Activated naive CD4-positive, alpha-beta T cell treated with anti-CD3 and anti-CD28 coated beads, Interleukin-2, amount 10 ng/mL, durations not matched to agents 7 days and 5 days (primary cell): ENCODE measurements around the gene PPP1R9A.

Experiments used
- CTCF ChIA-PET: fragments of 350-600 bp; sonication (Branson Sonifier 250); formaldehyde crosslinking; loops from one replicate; lab custom pipeline; 2021; ENCODE audit warnings: antibody characterized with exemption; lab: Charles Lee
- DNase-seq: peaks from one replicate; pipeline ENCODE4 v3.0.0-alpha.2; 2020
- H3K27ac Mint-ChIP-seq: one replicate; pipeline ENCODE4 v1.8.0; 2021; ENCODE audit warnings: mild to moderate bottlenecking, moderate library complexity, mixed read lengths
- H3K27me3 Mint-ChIP-seq: one replicate; pipeline ENCODE4 v1.8.0; 2021; ENCODE audit warnings: mild to moderate bottlenecking, mixed read lengths
- H3K36me3 Mint-ChIP-seq: one replicate; pipeline ENCODE4 v1.8.0; 2021; ENCODE audit warnings: mixed read lengths
- H3K4me1 Mint-ChIP-seq: one replicate; pipeline ENCODE4 v1.8.0; 2021; ENCODE audit warnings: mixed read lengths
- H3K4me3 Mint-ChIP-seq: one replicate; pipeline ENCODE4 v1.8.0; 2021; ENCODE audit warnings: mild to moderate bottlenecking, moderate library complexity, mixed read lengths
- H3K9me3 Mint-ChIP-seq: one replicate; pipeline ENCODE4 v1.8.0; 2021; ENCODE audit warnings: mixed read lengths

Gene PPP1R9A

GRCh38 chr7:95190515-95190914 lies 283.1 kb downstream of the PPP1R9A start:
- DNase-seq, result no peak
- Mint-ChIP-seq H3K27ac (no peak overlapping the region), H3K27me3 (no peaks in the 10 kb centered on the region), H3K4me1 (no peaks in the 10 kb centered on the region), H3K36me3 (no peaks in the 10 kb centered on the region), H3K4me3 (no peak overlapping the region), H3K9me3 (no peaks in the 10 kb centered on the region)
- CTCF ChIA-PET, result interaction anchor here (1.0 kb wide), 1 partner anchor 286 kb away, joined by 4 read pairs; no protein-coding TSS in a partner anchor

DNA sequence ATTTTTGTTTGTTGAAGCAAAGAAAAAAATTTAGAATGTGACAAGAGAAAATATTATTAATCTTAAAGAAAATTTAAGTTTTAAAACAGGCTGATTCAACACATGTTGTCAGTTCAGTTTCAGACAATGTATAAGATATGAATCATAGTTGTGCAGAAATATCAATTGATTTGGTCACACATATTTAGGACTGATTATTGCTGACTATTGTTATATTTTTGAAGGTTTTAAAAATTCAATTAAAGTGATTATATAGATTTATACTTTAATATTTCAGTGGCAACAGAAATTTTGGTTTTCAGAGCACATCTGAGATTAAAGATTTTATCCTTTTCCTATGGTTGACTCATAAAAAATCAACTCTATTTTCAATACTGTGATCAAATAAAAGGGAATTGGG lies 284.4 kb downstream of the PPP1R9A start:
- Mint-ChIP-seq H3K27me3 (no peaks in the 10 kb centered on the region), H3K4me3 (no peak overlapping the region), H3K36me3 (no peaks in the 10 kb centered on the region), H3K9me3 (no peaks in the 10 kb centered on the region), H3K4me1 (no peaks in the 10 kb centered on the region), H3K27ac (no peak overlapping the region)
- CTCF ChIA-PET, result interaction anchor here (0.7 kb wide), 1 partner anchor 320 kb away, joined by 3 read pairs; no protein-coding TSS in a partner anchor
- no peak for DNase-seq

- CTCF ChIA-PET, result no interaction called here
- no peak overlapping the region for H3K27ac Mint-ChIP-seq
- H3K9me3 Mint-ChIP-seq, result no peaks in the 10 kb centered on the region
- H3K36me3 Mint-ChIP-seq, result no peaks in the 10 kb centered on the region
- H3K27me3 Mint-ChIP-seq, result no peaks in the 10 kb centered on the region
- H3K4me1 Mint-ChIP-seq, result no peaks in the 10 kb centered on the region
- no peak for DNase-seq
- no peak overlapping the region for H3K4me3 Mint-ChIP-seq
Measured at GRCh38 chr7:95198863-95199262, 291.5 kb downstream of the PPP1R9A start.

DNA sequence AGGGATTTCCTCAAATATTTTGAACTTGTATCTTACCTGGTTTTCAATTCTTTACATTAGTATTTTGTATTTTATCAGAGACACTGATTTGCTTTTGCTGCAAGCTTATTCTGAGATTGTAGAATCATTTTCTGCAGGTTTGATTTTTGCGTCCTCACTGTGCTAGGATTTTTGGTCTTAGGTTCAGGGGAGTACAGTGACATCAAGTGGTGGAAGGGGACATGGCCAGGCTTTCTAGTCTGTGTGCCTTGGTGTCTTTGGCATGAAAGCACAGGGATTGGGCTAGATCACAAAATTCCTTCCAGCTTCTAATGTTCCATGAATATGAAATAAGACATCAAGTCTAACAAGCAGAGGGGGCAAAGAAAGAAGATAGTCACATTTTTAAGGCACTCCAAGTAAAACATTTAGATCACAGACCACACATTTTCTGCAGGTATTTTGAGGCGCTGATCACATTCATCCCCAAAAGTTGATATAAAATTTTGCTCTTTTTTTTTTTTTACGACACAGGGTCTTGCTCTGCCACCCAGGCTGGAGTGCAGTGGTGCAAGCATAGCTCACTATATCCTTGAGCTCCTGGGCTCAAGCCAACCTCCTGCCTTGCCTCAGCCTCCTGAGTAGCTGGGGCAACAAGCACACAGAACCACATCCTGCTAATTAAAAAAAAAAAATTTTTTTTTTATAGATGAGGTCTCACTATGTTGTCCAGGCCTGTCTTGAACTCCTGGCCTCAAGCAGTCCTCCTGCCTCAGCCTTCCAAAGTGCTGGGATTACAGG lies 292.6 kb downstream of the PPP1R9A start:
- CTCF ChIA-PET, result interaction anchor here (0.6 kb wide), 1 partner anchor 66 kb away, joined by 4 read pairs; no protein-coding TSS in a partner anchor
- Mint-ChIP-seq H3K4me3 (no peak overlapping the region), H3K4me1 (no peaks in the 10 kb centered on the region), H3K27me3 (no peaks in the 10 kb centered on the region), H3K36me3 (no peaks in the 10 kb centered on the region), H3K9me3 (no peaks in the 10 kb centered on the region), H3K27ac (no peak overlapping the region)
- DNase-seq, result no peak

GRCh38 chr7:95200741-95201140 lies 293.3 kb downstream of the PPP1R9A start:
- CTCF ChIA-PET, result interaction anchor here (0.7 kb wide), 1 partner anchor 489 kb away, joined by 3 read pairs; no protein-coding TSS in a partner anchor
- Mint-ChIP-seq H3K36me3 (no peaks in the 10 kb centered on the region), H3K9me3 (no peaks in the 10 kb centered on the region), H3K4me1 (no peaks in the 10 kb centered on the region), H3K4me3 (no peak overlapping the region), H3K27ac (no peak overlapping the region), H3K27me3 (no peaks in the 10 kb centered on the region)
- no peak for DNase-seq

DNA sequence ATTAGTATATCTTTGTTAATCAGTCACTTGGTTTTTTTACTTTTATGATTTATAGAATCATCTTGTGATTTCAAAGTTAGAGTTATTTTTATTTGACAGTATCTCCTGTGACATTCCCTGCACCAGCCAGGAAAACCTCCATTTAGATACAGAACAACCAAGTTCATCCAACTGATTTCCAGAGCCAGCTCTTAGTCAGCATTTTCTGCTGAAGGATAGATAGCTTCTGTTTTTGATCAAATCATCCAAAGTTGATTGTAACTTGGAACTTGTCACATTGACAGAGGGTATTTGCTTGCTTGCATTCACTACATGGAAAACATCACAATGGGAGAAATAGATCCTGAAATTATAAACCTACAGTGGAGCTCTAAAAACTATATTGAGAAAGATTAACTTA lies 294.3 kb downstream of the PPP1R9A start:
- Mint-ChIP-seq H3K27ac (no peak overlapping the region), H3K27me3 (no peaks in the 10 kb centered on the region), H3K4me1 (no peaks in the 10 kb centered on the region), H3K36me3 (no peaks in the 10 kb centered on the region), H3K4me3 (no peak overlapping the region), H3K9me3 (no peaks in the 10 kb centered on the region)
- CTCF ChIA-PET, result interaction anchor here (0.7 kb wide), 1 partner anchor 1277 kb away, joined by 3 read pairs; no protein-coding TSS in a partner anchor
- DNase-seq, result no peak

DNA sequence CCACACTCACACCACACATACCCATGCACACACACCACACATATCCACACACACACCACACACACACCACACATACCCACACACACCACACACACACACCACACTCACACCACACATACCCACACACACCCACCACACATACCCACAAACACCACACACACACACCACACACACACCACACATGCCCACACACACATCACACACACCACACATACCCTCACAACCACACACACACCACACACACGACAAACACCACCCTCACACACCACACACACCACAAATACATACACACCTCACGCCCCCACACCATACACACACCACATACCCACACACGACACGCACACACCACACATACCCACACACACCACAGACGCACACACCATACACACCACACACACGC lies 297.2 kb downstream of the PPP1R9A start:
- no peaks in the 10 kb centered on the region for H3K27me3 Mint-ChIP-seq
- H3K27ac Mint-ChIP-seq, result no peak overlapping the region
- no peak for DNase-seq
- no peak overlapping the region for H3K4me3 Mint-ChIP-seq
- no peaks in the 10 kb centered on the region for H3K4me1 Mint-ChIP-seq
- no peaks in the 10 kb centered on the region for H3K9me3 Mint-ChIP-seq
- H3K36me3 Mint-ChIP-seq, result no peaks in the 10 kb centered on the region
- CTCF ChIA-PET, result no interaction called here

DNA sequence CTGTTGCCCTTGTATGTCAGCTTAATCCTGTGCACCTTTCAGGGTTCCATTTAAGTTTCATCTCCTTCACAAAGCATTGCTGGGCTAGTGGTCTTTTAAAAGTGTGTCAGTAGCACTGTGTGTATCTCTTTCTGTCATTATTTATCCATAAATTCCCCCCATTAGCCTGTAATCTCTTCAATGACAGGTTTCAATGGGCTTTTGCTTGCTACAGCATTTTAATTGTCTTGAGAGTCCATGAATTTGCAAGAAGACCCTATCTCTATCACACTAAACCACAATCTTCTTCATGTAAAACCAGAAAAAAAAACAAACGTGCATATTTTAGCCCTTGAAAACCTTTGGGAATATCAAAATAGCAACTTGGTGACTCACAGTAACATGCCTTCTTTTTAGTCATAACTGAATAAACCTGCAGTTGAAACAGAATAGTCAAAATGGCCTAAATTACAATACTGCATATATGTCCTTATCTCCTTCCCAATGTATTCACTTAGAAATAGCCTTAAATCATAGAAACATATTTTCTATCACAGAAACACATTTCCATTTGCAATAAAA lies 298.4 kb downstream of the PPP1R9A start:
- no peaks in the 10 kb centered on the region for H3K4me1 Mint-ChIP-seq
- no peaks in the 10 kb centered on the region for H3K9me3 Mint-ChIP-seq
- H3K27ac Mint-ChIP-seq, result no peak overlapping the region
- DNase-seq, result no peak
- CTCF ChIA-PET, result no interaction called here
- no peak overlapping the region for H3K4me3 Mint-ChIP-seq
- no peaks in the 10 kb centered on the region for H3K27me3 Mint-ChIP-seq
- H3K36me3 Mint-ChIP-seq, result no peaks in the 10 kb centered on the region

GRCh38 chr7:95209276-95209675 lies 301.9 kb downstream of the PPP1R9A start:
- Mint-ChIP-seq H3K4me3 (no peak overlapping the region), H3K4me1 (no peaks in the 10 kb centered on the region), H3K27ac (no peak overlapping the region), H3K9me3 (no peaks in the 10 kb centered on the region), H3K36me3 (no peaks in the 10 kb centered on the region), H3K27me3 (no peaks in the 10 kb centered on the region)
- CTCF ChIA-PET, result no interaction called here
- DNase-seq, result no peak

DNA sequence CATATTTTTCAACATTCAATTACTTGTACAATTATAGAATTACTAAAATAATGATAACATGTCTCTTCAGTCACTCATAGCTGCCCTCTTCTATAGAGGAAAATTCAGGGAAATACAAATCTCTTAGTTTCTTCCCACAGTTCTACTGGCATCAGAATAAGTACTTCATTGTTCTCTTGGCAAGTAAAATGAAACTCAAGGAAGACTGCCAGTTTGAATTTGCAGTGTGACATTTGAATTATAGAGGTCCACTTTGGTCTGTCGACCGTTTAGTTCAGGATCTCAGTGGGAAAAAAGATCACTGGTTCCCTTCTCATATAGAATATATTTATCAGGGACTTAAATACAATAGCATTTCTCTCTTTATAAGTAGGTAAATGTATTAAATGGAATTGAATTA lies 302.4 kb downstream of the PPP1R9A start:
- DNase-seq, result no peak
- no peak overlapping the region for H3K4me3 Mint-ChIP-seq
- H3K36me3 Mint-ChIP-seq, result no peaks in the 10 kb centered on the region
- no peak overlapping the region for H3K27ac Mint-ChIP-seq
- no peaks in the 10 kb centered on the region for H3K9me3 Mint-ChIP-seq
- no peaks in the 10 kb centered on the region for H3K27me3 Mint-ChIP-seq
- H3K4me1 Mint-ChIP-seq, result no peaks in the 10 kb centered on the region
- CTCF ChIA-PET, result no interaction called here

GRCh38 chr7:95213148-95213547 lies 305.8 kb downstream of the PPP1R9A start:
- no peaks in the 10 kb centered on the region for H3K4me1 Mint-ChIP-seq
- H3K27ac Mint-ChIP-seq, result no peak overlapping the region
- no peak overlapping the region for H3K4me3 Mint-ChIP-seq
- CTCF ChIA-PET, result no interaction called here
- H3K36me3 Mint-ChIP-seq, result no peaks in the 10 kb centered on the region
- DNase-seq, result no peak
- H3K27me3 Mint-ChIP-seq, result no peaks in the 10 kb centered on the region
- no peaks in the 10 kb centered on the region for H3K9me3 Mint-ChIP-seq

GRCh38 chr7:95213809-95214492 lies 306.6 kb downstream of the PPP1R9A start:
- Mint-ChIP-seq H3K27ac (no peak overlapping the region), H3K27me3 (no peaks in the 10 kb centered on the region), H3K4me1 (no peaks in the 10 kb centered on the region), H3K9me3 (no peaks in the 10 kb centered on the region), H3K4me3 (no peak overlapping the region), H3K36me3 (no peaks in the 10 kb centered on the region)
- CTCF ChIA-PET, result no interaction called here
- DNase-seq, result no peak

DNA sequence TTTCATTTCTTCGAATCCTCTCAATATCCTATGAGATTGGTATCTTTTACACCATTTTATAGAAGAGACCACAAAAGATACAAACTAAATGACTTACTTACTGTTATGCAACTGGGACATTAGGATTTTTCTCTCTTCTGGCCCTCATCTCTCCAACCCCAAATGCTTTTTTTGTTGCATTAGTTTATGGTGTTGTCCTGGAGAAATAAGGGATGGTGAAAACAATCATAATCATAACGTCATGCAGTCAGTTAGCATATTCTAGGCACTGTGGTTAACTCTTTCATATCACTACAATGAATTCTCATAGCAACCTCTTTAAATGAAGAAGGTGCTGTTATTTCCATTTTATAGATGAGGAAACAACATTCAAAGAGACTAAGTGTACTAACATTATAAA lies 312.3 kb downstream of the PPP1R9A start:
- DNase-seq, result no peak
- H3K9me3 Mint-ChIP-seq, result no peaks in the 10 kb centered on the region
- CTCF ChIA-PET, result no interaction called here
- H3K27me3 Mint-ChIP-seq, result no peaks in the 10 kb centered on the region
- H3K4me1 Mint-ChIP-seq, result no peaks in the 10 kb centered on the region
- H3K4me3 Mint-ChIP-seq, result no peak overlapping the region
- H3K27ac Mint-ChIP-seq, result no peak overlapping the region
- no peaks in the 10 kb centered on the region for H3K36me3 Mint-ChIP-seq

- no peaks in the 10 kb centered on the region for H3K4me1 Mint-ChIP-seq
- no peaks in the 10 kb centered on the region for H3K36me3 Mint-ChIP-seq
- CTCF ChIA-PET, result no interaction called here
- H3K9me3 Mint-ChIP-seq, result no peaks in the 10 kb centered on the region
- no peak overlapping the region for H3K4me3 Mint-ChIP-seq
- no peak overlapping the region for H3K27ac Mint-ChIP-seq
- no peaks in the 10 kb centered on the region for H3K27me3 Mint-ChIP-seq
- no peak for DNase-seq
Measured at GRCh38 chr7:95220328-95220727, 312.9 kb downstream of the PPP1R9A start.
